T1000 (cell line): ENCODE results near the gene MYL5.
"Not testable (repeated sequence)": the region's sequence is repeated elsewhere in the genome, so short reads cannot be mapped to it uniquely, and the experiment has no call there.

Experiments
- DNase-seq: peaks from one replicate; lab custom pipeline; 2025; ENCODE audit warnings: mixed read lengths; lab: John Stamatoyannopoulos, UW

MYL5 gene

GRCh38 chr4:725391-726234 lies 51.3 kb downstream of the MYL5 start:
- DNase-seq = no peak

GRCh38 chr4:726235-726787 lies 52.0 kb downstream of the MYL5 start:
- no peak for DNase-seq

- DNase-seq = no peak
These were observed 52.5 kb downstream of the MYL5 start for GRCh38 chr4:726838-727237.

GRCh38 chr4:727576-727975 lies 53.2 kb downstream of the MYL5 start:
- no peak for DNase-seq

- no peak for DNase-seq
These were observed 55.3 kb downstream of the MYL5 start for GRCh38 chr4:729336-730315.

GRCh38 chr4:730511-730910 lies 56.2 kb downstream of the MYL5 start:
- no peak for DNase-seq

- DNase-seq = not testable (repeated sequence)
These were observed 56.9 kb downstream of the MYL5 start for GRCh38 chr4:730946-731904.
